Mucosa of gallbladder (tissue), 1 donor: Measurements from ENCODE around the gene AGPAT1. TPM values are rescaled to one million over a fixed set of nuclear protein-coding genes. Genes with fewer than 3 reads are reported as not detected.

Experiments used
- DNase-seq: peaks from one replicate; pipeline ENCODE4 v3.0.0-alpha.2; 2020; ENCODE audit warnings: low spot score
- total RNA-seq: library from RNA; stranded (reverse); gene quantifications from one replicate; pipeline ENCODE4 v1.2.1, GENCODE V29; 2021
- donor health status: DM: no; HTN: no; CAD: no.

Gene AGPAT1
- total RNA-seq, 1 donor from 2014 or later: 88.4 TPM

GRCh38 chr6:32118782-32119628, 56.9 kb downstream of the AGPAT1 start:
- peak; percentile 90 for DNase-seq

Other genes starting within 250 kb of the AGPAT1 start
- 14.8 TPM for gene C2, start 248.4 kb downstream of the AGPAT1 start, total RNA-seq
- 476 TPM for gene CFB, start 230.0 kb downstream of the AGPAT1 start, total RNA-seq
- gene NELFE, start 217.1 kb downstream of the AGPAT1 start, total RNA-seq: 52.1 TPM
- gene SKIC2, start 216.9 kb downstream of the AGPAT1 start, total RNA-seq: 81.3 TPM
- 27.6 TPM for gene DXO, start 203.9 kb downstream of the AGPAT1 start, total RNA-seq
- 179 TPM for gene C4A, start 194.0 kb downstream of the AGPAT1 start, total RNA-seq
- gene C4B, start 161.3 kb downstream of the AGPAT1 start, total RNA-seq: 155 TPM
- 1.3 TPM for gene CYP21A2, start 137.7 kb downstream of the AGPAT1 start, total RNA-seq
- gene TNXB, start 66.7 kb downstream of the AGPAT1 start, total RNA-seq: 30.1 TPM
- 119 TPM for gene ATF6B, start 47.8 kb downstream of the AGPAT1 start, total RNA-seq
- 5.0 TPM for gene FKBPL, start 45.8 kb downstream of the AGPAT1 start, total RNA-seq
- 3.7 TPM for gene PRRT1, start 24.1 kb downstream of the AGPAT1 start, total RNA-seq
- 17.4 TPM for gene PPT2, start 21.9 kb downstream of the AGPAT1 start, total RNA-seq
- gene EGFL8, start 11.5 kb downstream of the AGPAT1 start, total RNA-seq: 13.6 TPM
- 93.1 TPM for gene RNF5, start 2.3 kb upstream of the AGPAT1 start, total RNA-seq
- 11.8 TPM for gene AGER, start 8.2 kb upstream of the AGPAT1 start, total RNA-seq
- gene PBX2, start 14.1 kb upstream of the AGPAT1 start, total RNA-seq: 95.0 TPM
- gene GPSM3, start 16.6 kb upstream of the AGPAT1 start, total RNA-seq: 19.6 TPM
- 14.9 TPM for gene NOTCH4, start 48.0 kb upstream of the AGPAT1 start, total RNA-seq
- not detected for gene TSBP1, start 195.8 kb upstream of the AGPAT1 start, total RNA-seq
- not detected for gene BTNL2, start 231.1 kb upstream of the AGPAT1 start, total RNA-seq